Measurements from ENCODE around the gene UNC13C.

- TF ChIP-seq, protein P1, sequence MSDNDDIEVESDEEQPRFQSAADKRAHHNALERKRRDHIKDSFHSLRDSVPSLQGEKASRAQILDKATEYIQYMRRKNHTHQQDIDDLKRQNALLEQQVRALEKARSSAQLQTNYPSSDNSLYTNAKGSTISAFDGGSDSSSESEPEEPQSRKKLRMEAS (IDR thresholded peaks at IDR 0.05): no peak
- TF ChIP-seq, protein P2, sequence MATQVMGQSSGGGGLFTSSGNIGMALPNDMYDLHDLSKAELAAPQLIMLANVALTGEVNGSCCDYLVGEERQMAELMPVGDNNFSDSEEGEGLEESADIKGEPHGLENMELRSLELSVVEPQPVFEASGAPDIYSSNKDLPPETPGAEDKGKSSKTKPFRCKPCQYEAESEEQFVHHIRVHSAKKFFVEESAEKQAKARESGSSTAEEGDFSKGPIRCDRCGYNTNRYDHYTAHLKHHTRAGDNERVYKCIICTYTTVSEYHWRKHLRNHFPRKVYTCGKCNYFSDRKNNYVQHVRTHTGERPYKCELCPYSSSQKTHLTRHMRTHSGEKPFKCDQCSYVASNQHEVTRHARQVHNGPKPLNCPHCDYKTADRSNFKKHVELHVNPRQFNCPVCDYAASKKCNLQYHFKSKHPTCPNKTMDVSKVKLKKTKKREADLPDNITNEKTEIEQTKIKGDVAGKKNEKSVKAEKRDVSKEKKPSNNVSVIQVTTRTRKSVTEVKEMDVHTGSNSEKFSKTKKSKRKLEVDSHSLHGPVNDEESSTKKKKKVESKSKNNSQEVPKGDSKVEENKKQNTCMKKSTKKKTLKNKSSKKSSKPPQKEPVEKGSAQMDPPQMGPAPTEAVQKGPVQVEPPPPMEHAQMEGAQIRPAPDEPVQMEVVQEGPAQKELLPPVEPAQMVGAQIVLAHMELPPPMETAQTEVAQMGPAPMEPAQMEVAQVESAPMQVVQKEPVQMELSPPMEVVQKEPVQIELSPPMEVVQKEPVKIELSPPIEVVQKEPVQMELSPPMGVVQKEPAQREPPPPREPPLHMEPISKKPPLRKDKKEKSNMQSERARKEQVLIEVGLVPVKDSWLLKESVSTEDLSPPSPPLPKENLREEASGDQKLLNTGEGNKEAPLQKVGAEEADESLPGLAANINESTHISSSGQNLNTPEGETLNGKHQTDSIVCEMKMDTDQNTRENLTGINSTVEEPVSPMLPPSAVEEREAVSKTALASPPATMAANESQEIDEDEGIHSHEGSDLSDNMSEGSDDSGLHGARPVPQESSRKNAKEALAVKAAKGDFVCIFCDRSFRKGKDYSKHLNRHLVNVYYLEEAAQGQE (IDR thresholded peaks at IDR 0.05; ENCODE audit: low read depth): no peak
- no peak for TF ChIP-seq EP300 (IDR thresholded peaks at IDR 0.05; ENCODE audit: borderline replicate concordance)
- TF ChIP-seq TCF12 (IDR thresholded peaks at IDR 0.05; ENCODE audit: low read depth): no peak
- no peak for TF ChIP-seq USF1 (IDR thresholded peaks at IDR 0.05)
- no peak for TF ChIP-seq YY1 (IDR thresholded peaks at IDR 0.05; ENCODE audit: low read depth)
- TF ChIP-seq TAF1 (IDR thresholded peaks at IDR 0.05; ENCODE audit: low read depth): no peak
- no peak for TF ChIP-seq CREB1 (IDR thresholded peaks at IDR 0.05; ENCODE audit: low read depth)
- no peak for TF ChIP-seq FOXM1 (IDR thresholded peaks at IDR 0.05; ENCODE audit: borderline replicate concordance, low read depth)
- TF ChIP-seq CEBPB (IDR thresholded peaks at IDR 0.05): no peak
- no peak for TF ChIP-seq NFIC (IDR thresholded peaks at IDR 0.05)
- TF ChIP-seq RAD21 (IDR thresholded peaks at IDR 0.05; ENCODE audit: low read depth): no peak
These were observed at the start of gene UNC13C for GRCh38 chr15:53978253-53978906.

Data from Ishikawa (cell line).